Endothelial cell (in vitro differentiated cells): ENCODE results near the gene NYAP1. TPM values are rescaled to one million over a fixed set of nuclear protein-coding genes. Genes with fewer than 3 reads are reported as not detected.

Source experiments
- DNase-seq: peaks from one replicate; pipeline ENCODE4 v3.0.0; 2021; ENCODE audit warnings: low spot score
- H3K27ac Mint-ChIP-seq: one replicate; pipeline ENCODE4 v1.8.0; 2021; ENCODE audit warnings: mixed read lengths, inconsistent platforms; ENCODE audit not compliant: unreplicated experiment
- H3K27me3 Mint-ChIP-seq: one replicate; pipeline ENCODE4 v1.8.0; 2021; ENCODE audit warnings: mild to moderate bottlenecking, moderate library complexity, mixed read lengths, inconsistent platforms; ENCODE audit not compliant: unreplicated experiment
- H3K36me3 Mint-ChIP-seq: one replicate; pipeline ENCODE4 v1.8.0; 2021; ENCODE audit warnings: mild to moderate bottlenecking, low read depth, mixed read lengths, inconsistent platforms; ENCODE audit not compliant: unreplicated experiment
- H3K4me1 Mint-ChIP-seq: one replicate; pipeline ENCODE4 v1.8.0; 2021; ENCODE audit warnings: mild to moderate bottlenecking, mixed read lengths, inconsistent platforms; ENCODE audit not compliant: unreplicated experiment
- H3K4me3 Mint-ChIP-seq: one replicate; pipeline ENCODE4 v1.8.0; 2021; ENCODE audit warnings: mild to moderate bottlenecking, mixed read lengths, inconsistent platforms; ENCODE audit not compliant: unreplicated experiment
- H3K9me3 Mint-ChIP-seq: one replicate; pipeline ENCODE4 v1.8.0; 2021; ENCODE audit warnings: mixed read lengths, inconsistent platforms; ENCODE audit not compliant: unreplicated experiment
- CTCF ChIP-seq: fragments of 200-600 bp; sonication (generic); IDR thresholded peaks from one replicate; pipeline ENCODE4 v1.5.0; 2021; ENCODE audit warnings: antibody characterized with exemption; ENCODE audit not compliant: unreplicated experiment
- long read RNA-seq: library from polyadenylated mRNA; unstranded; transcript quantifications from one replicate; pipeline ENCODE4 v2.0.0, GENCODE V29; 2020; ENCODE audit not compliant: unreplicated experiment
- total RNA-seq: library from RNA; stranded (reverse); fragmentation: NEBNext Ultra II Directional; extraction: Animal tissue kit (Norgen Biotek cat#: 25700); gene quantifications from one replicate; pipeline ENCODE4 v1.2.1, GENCODE V29; 2021; ENCODE audit not compliant: unreplicated experiment

Gene NYAP1
- 2.2 TPM for total RNA-seq
- long read RNA-seq, result 0 reads

DNA sequence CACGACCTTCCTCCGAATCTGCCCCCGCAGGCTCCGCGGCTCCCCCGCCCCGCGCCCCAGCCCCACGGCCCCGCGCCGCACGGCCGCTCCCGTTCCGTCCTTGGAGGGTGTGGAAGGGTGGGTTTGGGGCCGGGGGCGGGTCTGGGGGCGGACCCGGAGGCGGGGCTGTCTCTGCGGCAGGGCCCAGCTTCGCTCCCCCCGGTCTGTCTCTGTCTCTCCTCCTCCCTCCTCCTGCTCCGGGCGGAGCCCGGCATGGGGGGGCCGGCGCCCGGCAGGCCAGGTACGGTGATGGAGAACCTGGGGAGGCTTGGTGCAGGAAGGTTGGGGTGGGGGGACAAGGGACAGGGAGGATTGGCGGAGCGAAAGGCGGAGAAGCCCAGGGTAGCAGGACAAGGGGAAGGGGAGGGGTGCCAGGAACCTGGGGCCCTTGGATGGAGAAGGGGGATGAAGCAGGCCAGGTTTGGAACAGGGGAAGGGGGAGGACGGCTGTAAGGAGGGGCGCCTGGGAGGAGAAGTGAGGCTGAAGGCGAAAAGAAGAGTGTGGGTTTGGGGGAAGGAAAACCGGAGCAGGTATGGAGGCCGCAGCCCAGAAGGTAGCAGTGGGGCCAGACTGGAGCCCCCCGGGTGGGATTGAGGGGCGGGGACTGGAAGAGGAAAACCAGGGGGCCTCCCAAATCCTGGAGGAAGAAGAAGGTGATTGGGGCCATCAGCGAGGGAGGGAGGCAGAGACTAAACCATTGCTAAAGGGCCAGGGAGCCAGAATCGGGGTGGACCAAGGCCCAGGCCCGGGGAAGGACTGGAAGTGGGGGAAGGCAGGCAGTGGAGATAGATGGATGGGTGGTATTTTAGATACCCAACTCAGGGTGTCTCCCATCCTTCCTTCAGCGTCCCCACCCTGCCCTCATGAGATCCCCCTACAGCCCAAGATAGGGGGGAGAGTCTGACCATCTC, at the start of gene NYAP1:
TSS of gene NYAP1 (plus strand) at position 206 of the 951 bp plus-strand sequence. CDS start 1,385 bp downstream, outside the sequence.
- H3K36me3 Mint-ChIP-seq, result peaks cover 3% of the 10 kb centered on the region
- peak within 1 kb of the TSS; percentile 14 for H3K27ac Mint-ChIP-seq
- H3K27me3 Mint-ChIP-seq, result peaks cover 16% of the 10 kb centered on the region
- H3K4me3 Mint-ChIP-seq, result peak within 1 kb of the TSS; percentile 90
- peaks cover 10% of the 10 kb centered on the region for H3K4me1 Mint-ChIP-seq
- no peaks in the 10 kb centered on the region for H3K9me3 Mint-ChIP-seq
- DNase-seq, result no peak
- TF ChIP-seq CTCF, result no peak

GRCh38 chr7:100434297-100435144, 49.2 kb upstream of the NYAP1 start:
- no peaks in the 10 kb centered on the region for H3K9me3 Mint-ChIP-seq
- H3K27me3 Mint-ChIP-seq, result peaks cover 15% of the 10 kb centered on the region
- peak overlapping the region; percentile 94 for H3K4me3 Mint-ChIP-seq

GRCh38 chr7:100435401-100436304, 48.1 kb upstream of the NYAP1 start:
- H3K4me3 Mint-ChIP-seq, result peak overlapping the region; percentile 95
- no peaks in the 10 kb centered on the region for H3K9me3 Mint-ChIP-seq
- peaks cover 30% of the 10 kb centered on the region for H3K36me3 Mint-ChIP-seq
- TF ChIP-seq CTCF, result no peak
- H3K4me1 Mint-ChIP-seq, result peaks cover 46% of the 10 kb centered on the region
- peaks cover 13% of the 10 kb centered on the region for H3K27me3 Mint-ChIP-seq
- peak overlapping the region; percentile 63 for H3K27ac Mint-ChIP-seq
- peak; percentile 32 for DNase-seq

More at GRCh38 chr7:100434297-100435144, 49.2 kb upstream of the NYAP1 start:
- no peak for TF ChIP-seq CTCF
- Mint-ChIP-seq H3K36me3 (peaks cover 33% of the 10 kb centered on the region), H3K27ac (peak overlapping the region; percentile 63), H3K4me1 (peaks cover 50% of the 10 kb centered on the region)
- no peak for DNase-seq

DNA sequence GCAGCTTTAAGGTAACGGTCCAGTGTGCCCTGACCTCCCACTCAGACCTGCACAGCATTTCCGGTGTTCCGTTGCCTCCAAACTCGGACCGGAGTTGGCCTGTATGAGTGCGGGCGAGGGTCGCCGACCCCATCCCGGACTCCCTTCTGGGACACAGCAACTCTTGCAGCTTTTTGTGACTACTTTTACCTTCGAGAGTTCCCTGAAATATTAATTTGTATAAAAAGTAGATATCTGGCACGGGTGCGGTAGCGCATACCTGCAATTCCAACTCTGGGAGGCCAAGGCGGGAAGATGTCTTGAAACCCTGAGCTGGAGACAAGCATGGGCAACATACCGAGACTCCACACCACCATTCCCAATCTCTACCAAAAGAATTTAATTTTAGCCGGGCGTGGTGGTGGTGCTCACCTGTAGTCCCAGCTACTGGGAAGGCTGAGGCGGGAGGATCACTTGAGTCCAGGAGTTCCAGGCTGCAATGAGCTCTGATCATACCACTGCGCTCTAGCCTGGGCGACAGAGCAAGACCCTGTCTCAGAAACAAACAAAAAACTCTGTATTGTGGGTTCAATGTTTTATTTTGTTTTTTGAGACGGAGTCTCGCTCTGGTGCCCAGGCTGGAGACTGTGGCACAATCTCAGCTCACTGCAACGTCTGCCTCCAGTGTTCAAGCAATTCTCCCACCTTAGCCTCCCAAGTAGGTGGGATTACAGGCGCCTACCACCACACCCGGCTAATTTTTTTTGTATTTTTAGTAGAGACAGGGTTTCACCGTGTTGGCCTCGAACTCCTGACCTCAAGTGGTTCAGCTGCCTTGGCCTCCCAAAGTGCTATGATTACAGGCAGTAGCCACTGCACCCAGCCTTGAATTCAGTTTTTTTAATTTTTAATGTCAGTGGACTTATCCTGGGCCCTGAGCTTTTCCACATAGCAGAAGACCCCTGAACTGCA, 46.3 kb upstream of the NYAP1 start:
- no peak for TF ChIP-seq CTCF
- no peak for DNase-seq
- no peaks in the 10 kb centered on the region for H3K9me3 Mint-ChIP-seq
- peak overlapping the region; percentile 73 for H3K4me3 Mint-ChIP-seq
- H3K27ac Mint-ChIP-seq, result peak overlapping the region; percentile 30
- H3K27me3 Mint-ChIP-seq, result peaks cover 11% of the 10 kb centered on the region
- peaks cover 33% of the 10 kb centered on the region for H3K4me1 Mint-ChIP-seq
- peaks cover 28% of the 10 kb centered on the region for H3K36me3 Mint-ChIP-seq
